Transverse colon (tissue), 4 donors: Measurements from ENCODE around the gene PHETA1. TPM values are rescaled to one million over a fixed set of nuclear protein-coding genes. Genes with fewer than 3 reads are reported as not detected.
A peak's percentile ranks its signal among the peaks of the same experiment; 100 is the strongest.

Experiments
- DNase-seq: peaks from one replicate; pipeline ENCODE4 v3.0.0-alpha.2; 2019
- H3K27ac ChIP-seq, 4 donors: fragments of 200-600 bp; sonication (generic); 2 replicates each; pipeline ENCODE4 v1.5.1; 2016 to 2018; ENCODE audit warnings: inconsistent platforms in 4 of 4
- H3K27me3 ChIP-seq: fragments of 200-600 bp; sonication (generic); 2 replicates; pipeline ENCODE4 v1.5.1; 2017; ENCODE audit warnings: inconsistent platforms
- H3K36me3 ChIP-seq, 4 donors: fragments of 200-600 bp; sonication (generic); 2 replicates each; pipeline ENCODE4 v1.5.1; 2017 to 2019; ENCODE audit warnings: inconsistent platforms in 4 of 4
- H3K4me1 ChIP-seq, 4 donors: fragments of 200-600 bp; sonication (generic); 2 replicates each; pipeline ENCODE4 v1.5.1; 2017 to 2020; ENCODE audit warnings: inconsistent platforms in 4 of 4
- H3K4me3 ChIP-seq, 4 donors: fragments of 200-600 bp; sonication (generic); 1 replicate in 1 of 4; 2 replicates in 3 of 4; pipeline versions ENCODE4 v1.5.1 to v1.6.1; 2017 to 2019; ENCODE audit warnings: inconsistent platforms in 4 of 4
- H3K9me3 ChIP-seq, 2 donors: fragments of 200-600 bp; sonication (generic); 2 replicates each; pipeline ENCODE4 v1.5.1; 2017 to 2019; ENCODE audit warnings: inconsistent platforms in 2 of 2
- EP300 ChIP-seq: sonication (generic); formaldehyde crosslinking; IDR thresholded peaks from one replicate; pipeline ENCODE4 v1.6.1; 2017; ENCODE audit warnings: antibody characterized with exemption, low read depth
- POLR2A ChIP-seq: fragments of 450-650 bp; IDR thresholded peaks from one replicate; pipeline ENCODE4 v1.6.1; 2016; ENCODE audit warnings: antibody characterized with exemption, mild to moderate bottlenecking, moderate library complexity
- POLR2AphosphoS5 ChIP-seq, 3 donors: sonication (generic); formaldehyde crosslinking; IDR thresholded peaks; one replicate each; pipeline ENCODE4 v1.6.1; 2016; ENCODE audit warnings: antibody characterized with exemption in 3 of 3
- WGBS, 2 donors: methylation state at CpG; one replicate each; pipeline ENCODE4 v1.1.5; 2018; ENCODE audit warnings: low coverage in 1 of 2; 5-methylcytosine and 5-hydroxymethylcytosine counted together
- in situ Hi-C, 4 donors: fragments of 200-750 bp; cut with MboI; loops; one replicate each; pipeline versions ENCODE4 v1.15.0 to v1.15.1; 2017; ENCODE audit warnings: low sequenced_read_pairs in 3 of 4, low pct_ligation_motif_present in 1 of 4, low pct_unique_long_range_greater_than_20kb in 1 of 4
- intact Hi-C: fragments of 100-400 bp; cut with DNase I; formaldehyde crosslinking; loops from one replicate; pipeline ENCODE4 v1.15.1; 2023; ENCODE audit warnings: low total_unique reads
- total RNA-seq, 4 donors: library from RNA; depleted of rRNA; stranded (reverse); fragments of >200 nt; gene quantifications; one replicate each; pipeline ENCODE4 v1.1.0, GENCODE V29; 2016
- TF ChIP-seq, protein P1 (sequence below), 5 experiments: fragments of 200-600 bp in 3 of 5; fragments of 450-650 bp in 2 of 5; sonication (generic) in 3 of 5; IDR thresholded peaks; 1 replicate in 2 of 5; 2 replicates in 3 of 5; pipeline ENCODE4 v1.5.1; 2016 to 2017; ENCODE audit warnings: antibody characterized with exemption in 5 of 5, inconsistent platforms in 3 of 5, mild to moderate bottlenecking in 2 of 5, moderate library complexity in 1 of 5

Gene PHETA1
- total RNA-seq, 4 donors from 2014 or later, result 22.4 to 34.8 (median 28.1) TPM

DNA sequence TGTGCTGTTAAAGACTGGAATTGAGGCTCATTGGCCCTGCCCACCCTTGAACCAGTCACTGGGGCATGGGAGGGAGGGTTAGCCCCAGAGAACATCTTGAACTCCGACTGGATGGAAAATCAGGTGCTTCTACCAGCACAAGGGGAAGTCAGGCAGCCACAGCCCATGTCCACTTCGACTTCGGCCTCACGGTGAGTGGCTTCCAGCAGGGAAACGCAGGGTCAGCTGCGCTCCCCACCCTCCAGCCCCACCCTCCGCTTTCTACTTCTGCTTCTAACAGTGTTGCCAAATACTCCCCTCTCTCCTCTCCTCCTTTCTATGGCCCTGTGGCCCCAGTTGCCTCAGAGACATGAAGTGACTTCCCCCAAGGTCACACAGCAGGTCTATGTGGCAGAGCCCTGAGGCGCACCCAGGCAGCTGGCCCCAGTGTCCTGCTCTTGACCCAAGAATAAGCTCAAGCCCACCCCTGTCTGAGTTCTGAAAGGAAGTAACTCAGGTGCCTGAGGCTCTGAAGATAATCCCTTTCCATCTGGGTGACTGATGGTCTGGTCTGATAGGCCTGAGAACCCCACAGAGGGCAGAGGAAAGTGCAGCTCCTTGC, 24.9 kb upstream of the PHETA1 start:
- Histone ChIP-seq H3K27ac (no peak overlapping the region), H3K36me3 (no peaks in the 10 kb centered on the region), H3K4me1 (peaks cover 0 to 12% (median 4%) of the 10 kb centered on the region in 4 donors), H3K9me3 (no peaks in the 10 kb centered on the region), H3K4me3 (no peak overlapping the region), H3K27me3 (peaks cover 3% of the 10 kb centered on the region)
- WGBS, 2 donors, result 86% methylated on average over 8 of the region's 8 CpGs; no CpG with 5 or more reads in 1 of the 2 donors
- intact Hi-C loops, result loop anchor here (2.0 to 10.0 kb wide), 2 partner anchors 59 to 131 kb away; no protein-coding TSS in a partner anchor
- TF ChIP-seq POLR2A, result no peak
- TF ChIP-seq, protein P1, sequence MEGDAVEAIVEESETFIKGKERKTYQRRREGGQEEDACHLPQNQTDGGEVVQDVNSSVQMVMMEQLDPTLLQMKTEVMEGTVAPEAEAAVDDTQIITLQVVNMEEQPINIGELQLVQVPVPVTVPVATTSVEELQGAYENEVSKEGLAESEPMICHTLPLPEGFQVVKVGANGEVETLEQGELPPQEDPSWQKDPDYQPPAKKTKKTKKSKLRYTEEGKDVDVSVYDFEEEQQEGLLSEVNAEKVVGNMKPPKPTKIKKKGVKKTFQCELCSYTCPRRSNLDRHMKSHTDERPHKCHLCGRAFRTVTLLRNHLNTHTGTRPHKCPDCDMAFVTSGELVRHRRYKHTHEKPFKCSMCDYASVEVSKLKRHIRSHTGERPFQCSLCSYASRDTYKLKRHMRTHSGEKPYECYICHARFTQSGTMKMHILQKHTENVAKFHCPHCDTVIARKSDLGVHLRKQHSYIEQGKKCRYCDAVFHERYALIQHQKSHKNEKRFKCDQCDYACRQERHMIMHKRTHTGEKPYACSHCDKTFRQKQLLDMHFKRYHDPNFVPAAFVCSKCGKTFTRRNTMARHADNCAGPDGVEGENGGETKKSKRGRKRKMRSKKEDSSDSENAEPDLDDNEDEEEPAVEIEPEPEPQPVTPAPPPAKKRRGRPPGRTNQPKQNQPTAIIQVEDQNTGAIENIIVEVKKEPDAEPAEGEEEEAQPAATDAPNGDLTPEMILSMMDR (IDR thresholded peaks at IDR 0.05), result no peak
- no peak for TF ChIP-seq POLR2AphosphoS5 (IDR thresholded peaks at IDR 0.05)
- no peak for TF ChIP-seq EP300
- peak; percentile 38 for DNase-seq
- in situ Hi-C loops, result loop anchor here in 1 of 4 donors (25.0 kb wide), 2 partner anchors 144 to 269 kb away; no protein-coding TSS in a partner anchor

DNA sequence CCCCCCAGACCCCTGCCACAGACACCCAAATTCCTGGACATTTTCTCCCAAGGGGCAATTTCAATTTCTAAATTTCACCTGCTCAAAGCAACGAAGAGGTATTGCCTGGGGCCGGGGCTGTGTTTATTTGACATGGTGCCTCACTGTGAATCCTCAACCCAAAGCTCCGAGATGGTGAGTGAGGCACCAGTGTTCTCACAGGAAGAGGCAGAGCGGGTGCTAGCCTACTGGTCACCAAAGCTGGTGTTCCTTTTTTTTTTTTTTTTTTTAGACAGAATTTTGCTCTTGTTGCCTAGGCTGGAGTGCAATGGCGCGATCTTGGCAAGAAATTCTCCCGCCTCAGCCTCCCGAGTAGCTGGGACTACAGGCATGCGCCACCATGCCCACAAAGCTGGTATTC, 22.0 kb upstream of the PHETA1 start:
- 77 to 84% methylated on average over 9 of the region's 9 CpGs for WGBS, 2 donors
- in situ Hi-C loops, result loop anchor here in 1 of 4 donors (25.0 kb wide), 2 partner anchors 146 to 271 kb away; no protein-coding TSS in a partner anchor
- Histone ChIP-seq H3K4me1 (no peaks in the 10 kb centered on the region), H3K36me3 (no peaks in the 10 kb centered on the region), H3K4me3 (no peak overlapping the region), H3K9me3 (no peaks in the 10 kb centered on the region), H3K27me3 (peaks cover 3% of the 10 kb centered on the region), H3K27ac (no peak overlapping the region)
- no peak for TF ChIP-seq POLR2A
- no peak for TF ChIP-seq EP300
- TF ChIP-seq, protein P1 (IDR thresholded peaks at IDR 0.05), result no peak
- TF ChIP-seq POLR2AphosphoS5 (IDR thresholded peaks at IDR 0.05), result no peak
- intact Hi-C loops, result loop anchor here (10.0 kb wide), 1 partner anchor 134 kb away; no protein-coding TSS in a partner anchor
- DNase-seq, result no peak

DNA sequence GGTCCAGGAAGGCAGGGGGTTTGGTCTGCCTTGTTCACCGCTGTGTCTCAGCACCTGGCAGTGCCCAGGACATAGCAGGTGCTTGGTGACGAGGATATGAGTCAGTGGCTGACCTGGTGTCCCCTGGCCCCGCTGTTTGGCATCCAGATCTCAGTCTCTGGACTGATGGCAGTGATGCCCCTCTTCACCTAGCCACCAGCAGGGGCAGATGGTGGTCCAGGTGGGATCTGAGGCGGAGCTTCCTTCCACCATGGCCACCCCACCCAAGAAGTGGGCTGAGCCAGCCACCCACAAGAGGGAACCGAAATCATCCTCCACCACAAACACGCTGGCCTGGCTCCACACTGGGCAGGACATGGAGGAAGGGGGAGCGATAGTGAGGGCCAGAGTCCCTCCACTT, 20.7 kb upstream of the PHETA1 start:
- intact Hi-C loops (loop anchor here (10.0 kb wide), 1 partner anchor 135 kb away; no protein-coding TSS in a partner anchor), in situ Hi-C loops (loop anchor here in 1 of 4 donors (25.0 kb wide), 2 partner anchors 148 to 273 kb away; no protein-coding TSS in a partner anchor)
- 48% methylated on average over 7 of the region's 7 CpGs; no CpG with 5 or more reads in 1 of the 2 donors for WGBS, 2 donors
- no peaks in the 10 kb centered on the region for H3K9me3 ChIP-seq
- H3K4me3 ChIP-seq, result no peak overlapping the region
- H3K4me1 ChIP-seq, result no peaks in the 10 kb centered on the region
- no peak for TF ChIP-seq POLR2A
- TF ChIP-seq POLR2AphosphoS5 (IDR thresholded peaks at IDR 0.05), result no peak
- no peak for TF ChIP-seq EP300
- TF ChIP-seq, protein P1 (IDR thresholded peaks at IDR 0.05), result no peak
- H3K27me3 ChIP-seq, result peaks cover 3% of the 10 kb centered on the region
- DNase-seq, result no peak
- no peaks in the 10 kb centered on the region for H3K36me3 ChIP-seq
- no peak overlapping the region for H3K27ac ChIP-seq

DNA sequence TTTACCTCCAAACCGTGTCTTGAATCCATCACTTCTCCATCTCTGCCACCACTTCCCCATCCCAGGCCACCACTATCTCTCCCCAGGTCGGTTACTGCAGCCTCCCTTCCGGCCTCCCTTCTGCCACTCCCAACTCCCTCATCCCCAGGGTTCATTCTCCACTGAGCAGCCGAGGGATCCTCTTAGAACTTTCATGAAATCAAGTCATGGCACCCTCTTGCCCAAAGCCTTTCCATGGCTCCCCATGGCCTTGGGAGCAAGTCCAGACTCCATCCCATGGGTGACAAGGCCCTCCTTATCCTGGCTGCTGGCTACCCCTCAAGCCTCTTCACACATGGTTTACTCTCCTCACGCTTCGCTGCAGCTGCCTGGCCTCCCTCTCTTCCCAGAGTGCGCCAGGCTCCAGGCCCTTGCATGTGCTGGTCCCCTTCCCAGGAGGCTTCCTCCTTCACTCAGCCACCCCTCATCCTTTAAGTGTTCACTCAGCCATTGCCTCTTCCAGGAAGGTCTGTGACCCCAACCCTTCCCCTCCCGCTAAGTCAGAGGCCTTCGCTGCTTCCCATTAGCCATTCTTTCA, 18.9 kb upstream of the PHETA1 start:
- H3K4me1 ChIP-seq, result no peaks in the 10 kb centered on the region
- WGBS, 2 donors, result 78 to 86% methylated on average over 5 to 9 of the region's 9 CpGs
- no peaks in the 10 kb centered on the region for H3K36me3 ChIP-seq
- intact Hi-C loops (no loop called here), in situ Hi-C loops (loop anchor here in 1 of 4 donors (25.0 kb wide), 2 partner anchors 149 to 274 kb away; no protein-coding TSS in a partner anchor)
- H3K27ac ChIP-seq, result no peak overlapping the region
- H3K27me3 ChIP-seq, result peaks cover 3% of the 10 kb centered on the region
- no peak for DNase-seq
- no peak overlapping the region for H3K4me3 ChIP-seq
- H3K9me3 ChIP-seq, result no peaks in the 10 kb centered on the region
- TF ChIP-seq EP300 (no peak), POLR2AphosphoS5 (IDR thresholded peaks at IDR 0.05) (no peak), POLR2A (no peak)
- TF ChIP-seq, protein P1 (IDR thresholded peaks at IDR 0.05), result no peak
